T-helper 2 cell treated with Interferon-gamma antibody and Interleukin-4, amounts not matched to agents 100 ng/mL and 5 ng/mL, for 36 hours (primary cell): ENCODE measurements around the gene FGF18. TPM values are rescaled to one million over a fixed set of nuclear protein-coding genes. Genes with fewer than 3 reads are reported as not detected.
"Not testable (repeated sequence)": the region's sequence is repeated elsewhere in the genome, so short reads cannot be mapped to it uniquely, and the experiment has no call there.

ENCODE experiments used
- intact Hi-C: fragments of 100-400 bp; cut with micrococcal nuclease; formaldehyde crosslinking; loops from one replicate; pipeline ENCODE4 v1.15.1; 2023
- total RNA-seq: library from RNA; stranded (reverse); gene quantifications from 2 replicates; pipeline ENCODE4 v1.2.3, GENCODE V29; 2022

Gene FGF18
- total RNA-seq, 1 donor from 2014 or later: 0.20 TPM

DNA sequence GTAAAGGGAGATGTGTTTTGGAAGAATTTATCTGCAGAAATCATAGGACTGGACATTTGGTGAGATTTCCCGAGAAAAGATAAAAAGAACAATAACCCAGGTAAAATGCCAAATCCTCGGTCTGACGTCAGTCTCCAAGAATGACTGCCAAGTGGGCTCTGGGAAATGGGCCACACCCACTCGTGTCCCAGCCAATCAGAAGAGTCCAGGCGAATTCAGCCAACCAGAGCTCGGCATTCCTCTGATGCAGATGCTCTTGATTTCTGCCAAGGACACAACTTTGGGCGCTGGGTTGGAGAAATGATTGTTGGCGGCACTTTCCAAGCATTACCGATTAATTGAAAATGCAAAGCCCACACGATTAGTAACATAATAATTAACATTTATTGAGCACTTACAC, 73.3 kb downstream of the FGF18 start:
- intact Hi-C loops: no loop called here

DNA sequence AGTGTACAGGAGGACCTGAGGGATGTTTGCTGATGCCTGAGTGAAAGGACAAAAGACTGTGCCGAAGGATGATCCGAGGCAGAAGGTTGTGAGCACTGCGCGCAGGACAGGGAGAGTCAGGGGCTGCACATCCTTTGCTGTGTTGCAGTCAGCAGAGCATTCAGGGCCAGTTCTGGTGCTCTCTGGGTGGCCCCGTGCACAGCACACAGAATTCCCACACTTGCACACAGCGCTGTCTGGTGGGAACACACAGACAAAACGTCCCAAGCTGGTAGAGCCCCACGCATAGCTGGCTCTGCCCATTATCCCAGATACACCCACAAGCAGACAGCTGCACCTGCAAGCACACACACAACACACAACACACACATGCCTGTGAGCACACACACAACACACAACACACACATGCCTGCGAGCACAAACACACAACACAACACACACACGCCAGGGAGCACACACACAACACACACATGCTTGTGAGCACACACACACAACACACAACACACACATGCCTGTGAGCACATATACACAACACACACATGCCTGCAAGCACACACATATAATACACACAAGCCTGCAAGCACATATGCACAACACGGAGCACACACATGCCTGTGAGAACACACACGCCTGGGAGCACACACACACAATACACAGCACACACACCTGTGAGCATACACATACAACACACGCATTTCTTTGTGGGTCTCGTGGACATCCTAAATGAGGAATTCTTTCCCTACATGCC, 74.4 kb downstream of the FGF18 start:
- intact Hi-C loops: no loop called here

DNA sequence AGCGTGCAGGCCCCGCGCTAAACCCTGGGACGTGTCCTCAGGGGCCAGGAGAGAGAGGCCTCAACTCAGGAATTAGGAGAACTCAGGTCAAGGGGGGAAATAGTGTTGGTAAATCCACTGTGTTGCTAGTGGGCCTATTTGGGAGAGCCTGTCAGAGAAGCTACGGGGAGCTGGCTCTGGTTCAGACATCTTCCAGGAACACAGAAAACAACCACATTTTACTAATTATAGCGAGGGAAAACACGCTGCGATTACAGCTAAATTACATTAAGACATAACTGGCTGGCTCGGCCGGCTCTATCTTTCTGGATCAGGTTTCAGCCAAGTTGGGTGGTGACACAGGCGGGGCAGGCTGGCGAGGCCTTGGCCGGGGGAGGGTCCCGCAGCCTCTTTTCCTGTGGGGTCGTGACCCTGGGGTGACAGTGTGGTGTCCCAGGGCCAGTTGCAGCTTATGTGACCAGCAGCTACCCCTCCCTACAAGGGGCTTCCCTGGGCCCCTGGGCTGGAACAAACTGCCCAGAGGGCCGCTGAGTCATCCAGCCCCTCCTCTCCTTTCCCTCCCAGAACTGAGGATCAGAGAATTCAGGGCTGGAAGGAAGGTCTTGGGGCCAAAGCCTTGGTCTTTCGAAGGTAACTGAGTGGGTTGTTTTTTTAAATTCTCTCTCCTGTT, 75.1 kb downstream of the FGF18 start:
- intact Hi-C loops: no loop called here

DNA sequence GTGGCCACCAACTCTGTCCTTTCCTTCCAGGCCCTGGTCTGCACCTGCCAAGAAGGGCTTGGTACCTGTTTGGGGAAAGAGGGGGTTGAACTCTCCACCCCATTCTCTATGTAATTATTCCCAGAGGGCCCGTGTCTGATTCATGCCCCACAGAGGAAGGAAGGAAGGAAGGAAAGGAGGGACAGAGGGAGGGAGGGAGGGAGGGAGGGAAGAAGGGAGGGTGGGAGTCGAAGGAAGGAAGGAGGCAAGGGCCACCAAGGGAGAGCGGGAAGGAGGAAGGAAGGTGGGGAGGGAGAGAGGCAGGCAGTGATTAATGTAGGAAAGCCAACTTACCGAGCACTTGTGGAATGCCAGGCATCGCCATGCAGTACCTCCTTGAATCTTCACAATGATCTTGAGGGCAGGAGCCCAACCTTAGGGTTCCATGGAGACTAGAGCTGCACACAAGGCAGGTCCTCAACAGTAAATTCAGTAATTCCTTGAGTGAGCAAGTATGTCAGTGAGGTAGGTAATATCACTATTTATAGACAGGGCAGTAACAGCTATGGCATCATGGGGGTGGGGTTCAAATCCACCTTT, 75.8 kb downstream of the FGF18 start:
- intact Hi-C loops: no loop called here

DNA sequence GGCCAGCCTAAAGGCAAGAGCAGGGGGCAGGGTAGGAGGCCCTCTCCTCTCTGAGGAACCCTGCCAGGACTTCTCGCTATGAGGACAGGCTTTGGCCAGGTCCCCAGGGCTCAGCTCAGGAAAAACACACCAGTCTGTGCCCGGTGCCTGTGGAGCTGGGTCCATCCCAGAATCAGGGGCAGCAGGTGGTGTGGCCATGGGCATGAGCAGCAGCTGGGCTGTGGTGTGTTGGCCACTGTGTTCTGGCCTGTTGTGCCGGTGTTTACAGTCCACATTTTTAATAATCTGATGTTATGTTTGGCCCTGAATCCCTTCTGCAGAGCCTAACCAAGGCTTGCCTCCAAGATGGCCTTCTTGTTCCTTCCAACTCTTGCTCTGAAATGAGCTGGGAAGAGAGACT, 77.0 kb downstream of the FGF18 start:
- intact Hi-C loops: no loop called here

DNA sequence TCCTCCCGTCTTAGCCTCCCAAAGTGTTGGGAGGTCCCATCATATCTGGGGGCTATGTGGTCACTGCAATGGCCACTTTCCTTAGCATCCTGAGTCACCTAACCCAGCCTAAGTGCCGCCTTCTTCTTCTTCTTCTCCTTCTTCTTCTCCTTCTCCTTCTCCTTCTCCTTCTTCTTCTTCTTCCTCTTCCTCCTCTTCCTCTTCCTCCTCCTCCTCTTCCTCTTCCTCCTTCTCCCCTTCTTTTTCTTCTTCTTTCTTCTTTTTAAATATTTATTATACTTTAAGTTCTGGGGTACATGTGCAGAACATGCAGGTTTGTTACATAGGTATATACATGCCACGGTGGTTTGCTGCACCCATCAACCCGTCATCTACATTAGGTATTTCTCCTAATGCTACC, 78.0 kb downstream of the FGF18 start:
- intact Hi-C loops: not testable (repeated sequence)

DNA sequence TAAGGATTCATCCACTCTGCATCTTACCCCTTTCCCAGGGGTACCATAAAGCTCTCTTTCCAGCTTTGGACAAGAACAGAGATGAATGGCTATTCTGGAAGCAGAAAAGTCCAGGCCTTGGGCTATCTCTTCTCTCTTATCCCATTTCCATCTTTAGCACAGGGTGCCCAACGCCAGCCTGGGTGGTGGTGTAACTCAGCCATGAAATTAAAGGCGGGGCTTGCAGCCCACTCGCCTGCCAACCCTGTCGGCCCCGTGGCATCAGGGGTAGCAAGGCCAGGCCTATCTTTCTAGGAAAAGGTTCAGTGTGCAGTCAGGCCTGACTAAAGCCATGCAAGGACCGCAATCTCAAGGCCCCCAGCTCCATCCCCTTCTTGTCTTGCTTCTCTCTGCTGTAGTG, 78.7 kb downstream of the FGF18 start:
- intact Hi-C loops: no loop called here

DNA sequence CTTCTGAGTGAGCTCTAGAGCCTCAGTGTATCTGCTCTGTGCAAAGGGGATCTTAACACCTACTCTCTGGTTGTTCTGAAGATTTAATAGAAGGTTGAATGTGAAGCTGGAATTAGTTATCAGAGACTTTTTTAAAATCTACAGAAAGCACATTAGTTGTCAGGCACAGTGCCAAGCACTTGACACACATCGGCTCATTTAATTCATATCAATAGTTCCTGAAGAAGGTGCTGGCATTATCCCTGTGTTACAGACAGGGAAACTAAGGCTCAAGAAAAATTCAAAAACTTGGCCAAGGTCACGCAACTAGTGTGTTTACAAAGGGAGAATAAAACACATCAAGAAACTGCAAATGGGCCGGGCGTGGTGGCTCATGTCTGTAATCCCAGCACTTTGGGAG, 80.2 kb downstream of the FGF18 start:
- intact Hi-C loops: no loop called here

DNA sequence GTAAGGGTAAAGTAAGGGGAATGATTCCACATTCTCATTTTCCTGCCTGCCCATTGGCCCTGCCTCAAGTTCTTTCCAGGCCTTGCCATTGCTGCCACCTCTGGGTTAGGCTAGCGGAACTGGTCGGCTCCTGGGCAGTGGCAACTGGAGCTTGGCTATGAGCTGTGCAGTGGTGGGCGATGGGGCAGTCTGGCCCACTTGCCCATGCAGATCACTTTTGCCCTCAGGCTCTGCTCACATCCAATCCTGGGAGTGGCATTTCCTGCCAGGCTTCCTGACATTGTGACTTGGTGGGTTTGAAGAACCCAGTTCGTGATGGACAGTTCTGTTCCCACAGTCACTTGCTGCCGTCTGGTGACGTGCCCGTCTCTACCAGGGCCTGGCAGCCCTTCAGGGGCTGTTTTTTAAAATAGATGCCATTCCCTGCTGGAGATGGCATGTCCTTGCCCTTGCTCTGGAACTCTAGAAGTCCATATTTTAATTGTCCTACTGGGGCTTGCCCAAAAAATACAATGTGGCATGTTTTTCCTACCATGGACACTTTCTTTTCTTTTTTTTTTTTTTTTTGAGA, 86.1 kb downstream of the FGF18 start:
- intact Hi-C loops: no loop called here

DNA sequence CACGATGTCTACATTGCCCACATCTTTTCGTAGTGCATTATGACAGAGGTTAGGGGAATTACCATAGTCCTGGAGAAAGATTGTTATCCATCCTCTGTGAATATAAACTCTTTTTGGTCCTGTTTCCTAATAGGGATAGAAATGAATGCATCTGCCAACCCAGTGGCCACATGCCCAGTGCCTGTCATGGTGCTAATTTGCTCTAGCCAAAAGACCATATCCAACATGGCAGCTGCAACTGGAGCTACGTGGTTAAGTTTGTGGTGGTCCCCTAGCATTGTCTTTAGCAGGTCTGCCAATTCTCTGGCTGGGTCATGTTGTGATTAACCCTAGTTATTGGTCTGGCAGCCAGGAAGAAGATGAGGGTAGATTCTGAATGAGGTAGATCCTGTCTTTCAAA, 87.5 kb downstream of the FGF18 start:
- intact Hi-C loops: no loop called here

Other genes starting within 250 kb of the FGF18 start
- not detected in 2 replicates for gene TLX3, start 110.4 kb upstream of the FGF18 start, total RNA-seq
- 1,478 and 1,511 TPM in 2 replicates for gene NPM1, start 31.8 kb upstream of the FGF18 start, total RNA-seq